Fibroblast of pulmonary artery (primary cell): ENCODE data around the gene CDH19.

Source experiments
- DNase-seq: peaks from one replicate; pipeline ENCODE4 v3.0.0-alpha.2; 2010; ENCODE audit warnings: low read depth
- H3K4me3 ChIP-seq: replicated peaks from 2 replicates; pipeline ENCODE4 v1.5.1; 2011; ENCODE audit warnings: low read depth, mild to moderate bottlenecking, control low read depth, low read length, moderate library complexity
- CTCF ChIP-seq: IDR thresholded peaks from 2 replicates; pipeline ENCODE4 v1.5.1; 2011; ENCODE audit warnings: mild to moderate bottlenecking, control low read depth, low read length, inconsistent platforms; ENCODE audit errors: missing control alignments

CDH19 gene

GRCh38 chr18:66555585-66555984 is 48.3 kb downstream of the CDH19 start:
- no peak for TF ChIP-seq CTCF
- DNase-seq: no peak

GRCh38 chr18:66553824-66554223 is 50.1 kb downstream of the CDH19 start:
- DNase-seq: peak; percentile 18
- TF ChIP-seq CTCF: no peak
- H3K4me3 ChIP-seq: no peak overlapping the region

More at GRCh38 chr18:66555585-66555984, 48.3 kb downstream of the CDH19 start:
- H3K4me3 ChIP-seq: no peak overlapping the region

GRCh38 chr18:66550366-66550765 is 53.5 kb downstream of the CDH19 start:
- no peak for DNase-seq
- no peak overlapping the region for H3K4me3 ChIP-seq
- no peak for TF ChIP-seq CTCF

- peak; percentile 9 for TF ChIP-seq CTCF
- H3K4me3 ChIP-seq: no peak overlapping the region
- DNase-seq: no peak
Measured at GRCh38 chr18:66548747-66549146, 55.1 kb downstream of the CDH19 start.

GRCh38 chr18:66534110-66534509 is 69.8 kb downstream of the CDH19 start:
- TF ChIP-seq CTCF: no peak
- H3K4me3 ChIP-seq: no peak overlapping the region
- DNase-seq: no peak

GRCh38 chr18:66533693-66534092 is 70.2 kb downstream of the CDH19 start:
- TF ChIP-seq CTCF: no peak
- H3K4me3 ChIP-seq: no peak overlapping the region
- DNase-seq: no peak

- no peak for DNase-seq
- no peak overlapping the region for H3K4me3 ChIP-seq
- TF ChIP-seq CTCF: no peak
Measured at GRCh38 chr18:66523219-66523991, 80.5 kb downstream of the CDH19 start.
